HT1080 (cell line): ENCODE measurements around the gene USP5. TPM values are rescaled to one million over a fixed set of nuclear protein-coding genes. Genes with fewer than 3 reads are reported as not detected.

ENCODE experiments used
- DNase-seq: peaks from one replicate; pipeline ENCODE4 v3.0.0-alpha.2; 2015; ENCODE audit warnings: low read depth
- total RNA-seq: library from RNA; depleted of rRNA; stranded (reverse); fragments of >200 nt; shearing (Covaris generic); gene quantifications from 2 replicates; pipeline ENCODE4 v1.2.3, GENCODE V29; 2014

The USP5 gene
- total RNA-seq, 1 experiment from 2014 or later, result 112 TPM

DNA sequence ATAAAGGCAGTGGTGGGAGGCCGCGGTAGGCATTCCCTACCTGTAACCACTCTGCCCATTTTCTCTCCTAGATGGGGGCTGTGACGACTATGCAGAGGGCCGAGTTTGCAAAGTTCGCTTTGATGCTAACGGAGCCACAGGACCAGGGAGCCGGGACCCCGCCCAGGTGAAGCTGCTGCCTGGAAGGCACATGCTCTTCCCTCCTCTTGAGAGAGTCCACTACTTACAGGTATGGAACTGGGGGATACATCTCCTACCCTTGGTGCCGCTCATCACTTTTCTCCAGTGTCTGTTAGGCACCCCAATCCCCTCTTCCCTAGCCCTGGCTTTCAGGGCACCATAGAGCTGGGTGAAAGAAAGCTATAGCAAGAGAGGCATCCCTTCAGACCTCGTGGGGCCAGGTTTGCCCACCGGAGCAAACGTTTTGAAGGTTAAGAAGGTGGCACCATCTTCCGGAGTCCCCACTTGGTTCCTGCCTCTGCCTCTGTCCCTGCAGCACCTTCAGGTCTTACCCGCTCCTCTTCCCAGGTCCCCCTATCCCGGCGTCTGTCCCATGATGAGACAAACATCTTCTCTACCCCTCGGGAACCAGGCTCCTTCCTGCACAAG, 25.7 kb upstream of the USP5 start:
- DNase-seq, result no peak

DNA sequence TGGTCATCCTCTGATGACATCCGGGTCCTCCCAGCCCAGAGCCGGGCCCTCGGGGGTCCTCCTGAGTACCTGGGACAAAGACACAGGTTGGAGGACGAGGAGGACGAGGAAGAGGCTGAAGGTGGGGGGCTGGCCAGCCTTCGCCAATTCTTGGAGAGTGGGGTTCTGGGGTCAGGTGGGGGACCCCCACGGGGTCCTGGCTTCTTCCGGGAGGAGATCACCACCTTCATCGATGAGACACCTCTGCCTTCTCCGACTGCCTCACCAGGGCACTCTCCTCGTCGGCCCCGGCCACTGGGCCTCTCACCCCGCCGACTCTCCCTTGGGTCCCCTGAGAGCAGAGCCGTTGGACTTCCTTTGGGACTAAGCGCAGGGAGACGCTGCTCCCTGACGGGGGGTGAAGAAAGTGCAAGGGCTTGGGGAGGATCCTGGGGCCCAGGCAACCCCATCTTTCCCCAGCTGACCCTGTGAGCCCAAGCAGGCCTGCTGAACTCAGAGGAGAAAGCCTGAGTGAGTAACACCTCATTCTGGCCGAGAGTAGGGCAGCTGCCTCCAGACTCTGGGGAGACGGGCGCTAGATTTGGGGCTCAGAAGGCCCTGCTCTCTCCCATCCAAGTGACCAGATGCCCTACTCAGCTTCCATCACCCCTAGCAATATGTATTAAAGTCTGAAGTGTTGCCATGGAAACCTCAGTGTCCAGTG, 25.1 kb upstream of the USP5 start:
- no peak for DNase-seq

DNA sequence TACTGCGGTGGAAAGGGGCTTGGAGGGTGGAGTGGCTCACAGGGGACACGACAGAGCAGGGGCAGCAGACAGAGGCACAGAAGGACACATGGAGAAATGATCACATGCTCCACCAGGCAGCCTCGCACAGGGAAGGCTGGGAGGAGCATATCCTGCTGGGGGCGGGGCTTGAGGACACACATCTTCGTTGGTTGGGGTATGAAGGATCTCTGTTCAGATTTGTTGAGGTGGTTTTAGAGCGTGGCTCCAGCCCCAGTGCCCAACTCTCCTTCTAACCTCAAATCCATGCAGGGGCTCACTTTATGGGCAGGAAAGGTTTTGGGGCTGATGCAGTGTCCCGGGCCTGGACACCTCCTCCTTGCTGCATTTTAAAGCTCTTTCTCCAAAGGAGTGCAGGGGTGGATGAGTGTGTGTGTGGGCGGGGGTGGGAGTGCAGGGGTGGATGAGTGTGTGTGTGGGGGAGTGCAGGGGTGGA, 24.5 kb upstream of the USP5 start:
- DNase-seq, result peak; percentile 86

DNA sequence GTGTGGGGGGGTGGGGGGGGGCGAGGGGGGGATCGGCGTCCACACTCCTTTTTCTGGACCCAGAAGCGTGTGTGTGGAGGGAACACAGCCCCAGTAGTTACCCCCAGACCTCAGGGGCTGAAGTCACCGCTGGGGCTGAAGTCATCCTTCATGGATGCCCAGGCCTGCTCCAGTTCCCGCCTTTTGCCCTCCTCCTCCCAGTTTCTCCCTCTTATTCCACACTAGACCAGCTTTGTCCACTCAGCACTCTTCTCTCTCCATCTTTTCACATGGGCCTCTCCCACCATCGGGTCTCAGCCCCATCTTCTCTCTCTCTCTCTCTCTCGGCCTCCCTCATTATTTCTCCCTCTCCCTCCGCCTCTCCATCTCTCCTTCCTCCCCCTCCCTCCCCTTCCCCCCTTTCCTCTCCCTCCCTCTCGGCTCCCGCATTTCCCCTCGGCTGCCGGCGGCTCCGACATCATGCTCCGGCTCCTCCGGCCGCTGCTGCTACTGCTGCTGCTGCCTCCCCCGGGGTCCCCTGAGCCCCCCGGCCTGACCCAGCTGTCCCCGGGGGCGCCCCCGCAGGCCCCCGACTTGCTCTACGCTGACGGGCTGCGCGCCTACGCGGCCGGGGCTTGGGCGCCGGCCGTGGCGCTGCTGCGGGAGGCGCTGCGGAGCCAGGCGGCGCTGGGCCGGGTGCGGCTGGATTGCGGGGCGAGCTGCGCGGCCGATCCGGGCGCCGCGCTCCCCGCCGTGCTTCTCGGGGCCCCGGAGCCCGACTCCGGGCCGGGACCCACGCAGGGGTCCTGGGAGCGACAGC, 23.8 kb upstream of the USP5 start, which contains the start of gene P3H3:
Gene P3H3 (plus strand): TSS at position 426 of the 799 bp plus-strand sequence. CDS start 34 bp downstream, at position 460.
- peak; percentile 61 for DNase-seq

DNA sequence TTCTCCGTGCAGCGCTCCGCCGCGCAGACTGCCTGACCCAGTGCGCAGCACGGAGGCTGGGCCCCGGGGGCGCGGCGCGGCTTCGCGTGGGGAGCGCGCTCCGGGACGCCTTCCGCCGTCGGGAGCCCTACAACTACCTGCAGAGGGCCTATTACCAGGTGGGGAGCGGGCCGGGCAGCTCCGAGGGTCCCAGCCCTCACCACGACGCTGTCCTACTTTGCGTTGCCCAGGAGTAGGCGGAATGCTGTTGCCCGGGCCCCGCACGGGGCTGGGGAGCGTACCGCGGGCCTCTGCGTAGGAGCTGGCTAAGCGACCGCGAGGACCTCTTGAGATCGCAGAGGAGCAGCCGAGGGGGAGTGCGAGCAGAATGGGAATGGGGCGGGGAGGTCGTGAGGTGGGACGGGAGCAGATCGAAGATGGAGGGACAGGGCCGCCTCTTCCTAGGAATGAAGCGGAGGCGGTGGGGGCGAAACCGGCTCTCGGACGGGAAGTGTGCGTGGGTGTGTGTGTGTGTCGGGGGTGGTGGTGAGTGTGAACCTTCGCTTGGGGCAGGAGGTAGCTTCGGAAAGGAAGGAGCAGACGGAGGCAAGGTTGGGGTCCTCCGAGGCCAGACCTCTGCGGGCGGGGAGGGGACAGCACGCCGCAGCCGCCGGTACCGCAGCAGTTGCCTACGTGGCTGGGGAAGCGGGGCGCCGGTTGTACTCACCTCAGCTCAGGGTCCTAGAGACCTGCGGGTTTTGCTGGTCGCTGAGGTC, 23.0 kb upstream of the USP5 start:
- DNase-seq, result peak; percentile 45

DNA sequence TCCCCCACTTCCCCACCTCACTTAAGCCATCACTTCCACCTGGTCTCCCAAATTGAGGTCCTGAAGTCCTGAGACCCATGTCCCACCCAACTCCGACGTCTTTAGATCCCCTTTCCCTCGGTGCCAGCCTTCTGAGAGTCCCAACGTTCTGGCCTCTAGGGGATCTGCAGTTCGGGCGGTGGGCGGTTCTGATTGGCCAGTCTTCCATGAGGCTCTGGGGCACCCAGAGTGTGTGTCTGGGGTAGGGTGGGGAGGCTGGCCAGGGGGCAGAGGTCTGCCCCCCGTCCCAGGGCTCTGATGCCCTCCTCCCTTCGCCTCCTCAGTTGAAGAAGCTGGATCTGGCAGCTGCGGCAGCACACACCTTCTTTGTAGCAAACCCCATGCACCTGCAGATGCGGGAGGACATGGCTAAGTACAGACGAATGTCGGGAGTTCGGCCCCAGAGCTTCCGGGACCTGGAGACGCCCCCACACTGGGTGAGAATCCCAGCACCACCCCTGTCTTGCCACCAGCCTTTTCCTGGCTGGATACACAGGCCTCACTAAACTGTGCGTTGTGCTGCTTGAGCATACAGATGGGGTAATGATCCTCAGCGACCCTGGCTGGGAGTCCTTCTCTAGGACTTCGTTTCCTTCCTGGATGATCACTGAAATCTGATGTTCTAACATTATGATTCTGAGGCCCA, 22.3 kb upstream of the USP5 start:
- DNase-seq, result no peak

DNA sequence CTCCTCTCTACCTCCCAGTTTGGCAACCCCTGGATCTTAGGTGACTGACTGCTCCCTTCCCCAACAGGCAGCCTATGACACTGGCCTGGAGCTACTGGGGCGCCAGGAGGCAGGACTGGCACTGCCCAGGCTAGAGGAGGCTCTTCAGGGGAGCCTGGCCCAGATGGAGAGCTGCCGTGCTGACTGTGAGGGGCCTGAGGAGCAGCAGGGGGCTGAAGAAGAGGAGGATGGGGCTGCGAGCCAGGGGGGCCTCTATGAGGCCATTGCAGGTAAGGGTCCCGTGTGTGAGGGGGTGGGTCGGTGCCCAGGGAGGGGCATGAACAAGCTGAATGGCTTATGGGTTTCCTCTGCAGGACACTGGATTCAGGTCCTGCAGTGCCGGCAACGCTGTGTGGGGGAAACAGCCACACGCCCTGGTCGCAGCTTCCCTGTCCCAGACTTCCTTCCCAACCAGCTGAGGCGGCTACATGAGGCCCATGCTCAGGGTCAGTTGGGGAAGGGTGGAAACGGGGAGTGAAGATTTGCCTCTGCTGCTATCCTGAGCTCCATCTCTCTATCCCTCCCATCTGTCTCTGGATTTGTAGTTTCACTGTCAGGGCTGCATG, 21.6 kb upstream of the USP5 start:
- DNase-seq, result no peak

DNA sequence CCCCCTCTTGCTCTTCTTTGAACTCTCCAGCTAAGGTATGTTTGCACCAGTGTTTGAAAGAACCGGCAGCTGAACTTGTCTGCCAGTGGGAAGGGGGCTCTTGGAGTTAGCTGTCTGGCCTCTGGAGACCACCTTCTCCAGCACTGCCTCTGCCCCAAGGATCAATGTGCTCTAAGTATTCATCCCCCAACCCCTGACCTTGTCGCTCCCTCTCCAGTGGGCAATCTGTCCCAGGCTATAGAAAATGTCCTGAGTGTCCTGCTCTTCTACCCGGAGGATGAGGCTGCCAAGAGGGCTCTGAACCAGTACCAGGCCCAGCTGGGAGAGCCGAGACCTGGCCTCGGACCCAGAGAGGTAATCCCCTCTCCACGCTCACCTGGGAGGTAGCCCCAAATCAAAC, 21.0 kb upstream of the USP5 start:
- DNase-seq, result no peak

DNA sequence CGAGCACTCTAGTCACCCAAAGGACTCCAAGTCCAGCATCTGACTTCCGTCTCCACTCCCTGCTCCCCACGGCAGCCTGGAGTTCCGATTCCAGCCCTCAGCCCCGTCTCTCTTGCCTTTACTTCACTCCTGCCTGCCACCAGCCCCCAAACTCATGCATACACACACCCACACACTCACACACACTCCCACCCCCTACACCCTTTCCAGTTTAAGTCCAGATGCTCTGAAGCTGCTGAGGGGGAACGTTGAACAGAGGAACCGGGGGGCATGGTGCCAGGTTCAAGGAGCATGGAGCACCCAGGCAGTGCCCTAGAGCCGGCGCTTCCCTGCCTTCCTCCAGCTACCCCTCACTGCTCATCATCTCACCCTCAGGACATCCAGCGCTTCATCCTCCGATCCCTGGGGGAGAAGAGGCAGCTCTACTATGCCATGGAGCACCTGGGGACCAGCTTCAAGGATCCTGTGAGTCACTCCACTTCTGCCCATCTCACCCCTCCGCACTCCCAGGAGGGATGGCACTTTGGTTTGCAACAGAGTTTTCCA, 20.4 kb upstream of the USP5 start:
- DNase-seq, result no peak

DNA sequence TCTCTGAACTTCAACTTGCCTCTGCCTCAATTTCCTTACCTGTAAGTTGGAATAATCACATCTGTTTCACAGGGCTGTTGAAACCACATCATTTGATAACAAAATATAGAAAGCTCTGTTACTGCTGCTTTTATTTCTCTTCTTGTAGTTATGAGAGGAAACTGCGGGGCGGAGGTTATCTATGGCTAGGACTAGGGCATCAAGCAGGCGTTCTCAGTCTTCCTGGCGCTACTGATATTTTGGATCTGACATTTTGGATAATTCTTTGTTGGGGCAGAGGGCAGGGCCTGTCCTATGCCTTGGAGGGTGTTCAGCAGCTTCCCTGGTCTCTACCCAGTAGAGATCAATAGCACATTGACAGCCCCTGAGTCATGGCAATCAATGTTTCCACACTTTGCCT, 19.8 kb upstream of the USP5 start:
- no peak for DNase-seq

DNA sequence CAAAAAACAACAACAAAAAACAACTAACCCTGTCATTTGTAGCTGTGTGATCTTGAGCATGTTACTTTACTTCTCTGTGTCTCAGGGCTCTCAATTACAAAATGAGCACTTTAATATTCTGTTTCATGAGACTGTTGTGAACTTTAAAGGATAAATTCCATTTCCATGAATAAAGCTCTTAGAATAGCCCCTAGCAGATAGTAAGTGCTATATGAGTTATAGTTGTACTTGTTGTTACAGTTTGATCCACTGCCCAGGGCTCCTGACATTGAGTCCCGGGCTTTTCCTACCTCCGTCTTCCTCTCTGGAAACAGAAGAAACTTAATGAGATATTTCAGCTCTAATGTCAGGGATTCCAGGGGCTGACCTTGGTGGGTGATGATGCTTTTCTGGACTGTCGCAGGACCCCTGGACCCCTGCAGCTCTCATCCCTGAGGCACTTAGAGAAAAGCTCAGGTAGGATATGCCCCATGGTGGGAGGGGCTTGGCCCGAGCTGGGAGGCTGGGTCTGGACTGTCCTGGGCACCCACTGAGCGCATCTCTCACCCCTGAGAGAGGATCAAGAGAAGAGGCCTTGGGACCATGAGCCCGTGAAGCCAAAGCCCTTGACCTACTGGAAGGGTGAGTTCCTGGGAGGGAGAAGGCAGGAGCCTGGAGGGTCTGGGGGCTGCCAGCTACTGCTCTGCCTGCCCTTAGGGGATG, 18.6 kb upstream of the USP5 start:
- DNase-seq, result no peak

DNA sequence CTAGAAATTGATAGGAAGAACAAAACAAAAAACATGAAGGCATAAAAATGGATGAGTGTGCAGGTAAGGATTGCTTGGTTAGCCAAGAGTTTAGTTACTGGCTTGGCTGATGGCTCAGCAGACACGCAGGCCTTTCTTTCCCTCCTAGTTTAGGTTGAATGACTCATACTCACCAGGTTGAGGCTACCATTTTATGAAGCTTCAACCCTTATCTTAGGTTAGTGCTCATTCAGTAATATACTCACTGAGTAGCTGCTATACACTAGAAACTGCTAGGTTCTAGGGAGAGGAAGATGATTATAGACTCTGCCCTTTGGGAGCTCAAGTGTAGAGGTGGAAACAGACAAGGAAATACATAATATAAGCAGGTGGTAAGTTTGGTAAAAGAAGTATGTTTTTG, 17.7 kb upstream of the USP5 start:
- no peak for DNase-seq

DNA sequence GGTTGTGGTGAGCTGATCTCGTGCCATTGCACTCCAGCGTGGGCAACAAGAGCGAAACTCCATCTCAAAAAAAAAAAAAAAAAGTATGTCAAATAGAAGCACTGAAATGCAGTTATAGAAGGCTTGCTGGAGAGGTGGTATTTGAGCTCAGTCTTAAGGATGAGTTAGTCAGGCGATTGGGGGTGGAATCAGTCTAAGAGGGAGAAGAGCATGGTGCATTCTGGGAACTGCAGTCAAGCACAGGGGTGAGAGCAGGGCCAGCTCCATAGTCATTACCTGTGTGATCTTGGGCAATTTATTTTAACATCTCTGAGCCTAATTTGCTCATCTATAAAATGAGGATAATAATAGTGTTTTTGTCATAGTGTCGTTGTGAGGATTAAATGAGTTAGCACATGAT, 17.1 kb upstream of the USP5 start:
- DNase-seq, result no peak

DNA sequence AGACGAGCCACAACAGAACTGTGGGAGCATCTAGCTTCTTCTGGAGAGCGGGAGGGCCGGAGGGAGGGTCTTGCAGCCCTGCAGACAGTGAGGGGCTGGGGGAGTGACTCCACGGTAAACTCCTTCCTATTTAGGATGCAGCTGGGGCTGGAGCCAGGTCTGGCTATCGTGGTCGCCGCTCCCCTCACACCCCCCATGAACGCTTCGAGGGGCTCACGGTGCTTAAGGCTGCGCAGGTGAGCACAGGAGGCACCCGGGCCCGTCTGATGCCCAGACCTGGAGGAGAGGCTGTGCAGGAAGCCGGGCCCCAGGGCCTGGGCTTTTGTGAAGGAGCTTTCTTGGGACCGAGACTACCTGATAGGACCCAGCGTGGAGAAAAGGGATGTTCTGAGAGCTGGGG, 15.1 kb upstream of the USP5 start:
- no peak for DNase-seq

DNA sequence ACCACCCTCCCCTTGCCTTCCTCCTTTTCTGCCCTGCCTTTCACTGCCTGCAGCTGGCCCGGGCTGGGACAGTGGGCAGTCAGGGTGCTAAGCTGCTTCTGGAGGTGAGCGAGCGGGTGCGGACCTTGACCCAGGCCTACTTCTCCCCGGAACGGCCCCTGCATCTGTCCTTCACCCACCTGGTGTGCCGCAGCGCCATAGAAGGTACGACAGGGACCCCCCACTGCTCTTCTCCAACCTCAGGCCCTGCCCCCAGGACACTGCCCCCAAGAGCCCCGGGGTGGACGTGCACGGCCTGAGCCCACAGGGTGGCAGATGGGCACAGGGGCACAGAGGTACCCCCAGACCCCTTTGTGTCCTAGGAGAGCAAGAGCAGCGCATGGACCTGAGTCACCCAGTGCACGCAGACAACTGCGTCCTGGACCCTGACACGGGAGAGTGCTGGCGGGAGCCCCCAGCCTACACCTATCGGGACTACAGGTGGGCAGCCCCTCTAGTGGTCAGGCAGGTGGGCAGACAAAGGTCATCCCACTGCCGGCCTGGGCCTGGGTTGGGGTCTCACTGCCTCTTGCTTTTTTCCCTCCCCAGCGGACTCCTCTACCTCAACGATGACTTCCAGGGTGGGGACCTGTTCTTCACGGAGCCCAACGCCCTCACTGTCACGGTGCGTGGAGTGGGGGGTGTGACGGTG, 14.4 kb upstream of the USP5 start:
- no peak for DNase-seq

DNA sequence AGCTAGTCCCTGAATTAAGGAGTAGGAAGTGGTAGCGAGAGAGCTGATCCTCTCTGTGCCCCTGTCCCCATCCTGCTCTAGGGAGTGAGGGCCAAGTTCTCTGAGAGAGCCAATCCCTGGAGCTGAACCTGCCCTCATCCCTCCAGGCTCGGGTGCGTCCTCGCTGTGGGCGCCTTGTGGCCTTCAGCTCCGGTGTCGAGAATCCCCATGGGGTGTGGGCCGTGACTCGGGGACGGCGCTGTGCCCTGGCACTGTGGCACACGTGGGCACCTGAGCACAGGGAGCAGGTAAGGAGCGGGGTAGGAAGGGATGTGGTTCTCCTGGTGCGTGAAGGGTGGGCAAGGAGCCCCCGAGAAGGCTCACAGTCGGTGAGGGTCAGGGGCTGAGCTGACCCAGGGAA, 13.1 kb upstream of the USP5 start:
- DNase-seq, result no peak

DNA sequence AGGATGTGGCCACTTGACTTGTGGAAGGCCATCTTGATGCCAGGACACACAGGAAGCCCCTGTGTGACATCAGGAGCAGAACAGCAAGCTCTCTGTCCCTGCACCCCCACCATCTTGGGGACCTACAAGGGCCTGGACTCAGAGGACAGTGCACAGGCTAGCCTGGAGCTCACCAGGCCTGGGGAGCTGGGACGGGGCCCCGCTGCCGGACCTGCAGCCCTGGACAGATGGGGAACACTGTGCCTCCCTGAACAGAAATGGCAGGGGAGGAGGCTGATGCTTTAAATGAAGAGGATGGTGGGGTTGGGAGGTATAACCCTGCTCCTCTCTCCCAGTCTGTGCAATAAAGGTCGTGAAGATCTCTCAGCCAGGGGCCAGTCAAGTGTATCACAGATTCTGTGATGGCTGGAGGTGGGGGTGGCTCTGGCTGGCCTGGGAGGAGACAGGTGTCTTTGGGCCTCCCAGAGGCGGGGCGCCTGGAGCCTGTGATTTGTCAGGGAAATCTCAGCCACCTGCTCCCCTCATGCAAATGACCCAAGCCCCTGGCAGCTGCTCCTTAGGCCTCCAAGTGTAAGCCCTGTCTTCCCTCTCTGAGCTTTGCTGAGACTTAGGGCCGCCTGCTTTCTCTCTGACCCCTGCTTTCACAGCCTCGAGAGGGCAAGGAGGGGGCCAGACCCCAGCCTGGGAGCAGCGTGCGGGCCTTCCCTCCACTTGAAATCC, 12.3 kb upstream of the USP5 start:
- DNase-seq, result no peak

DNA sequence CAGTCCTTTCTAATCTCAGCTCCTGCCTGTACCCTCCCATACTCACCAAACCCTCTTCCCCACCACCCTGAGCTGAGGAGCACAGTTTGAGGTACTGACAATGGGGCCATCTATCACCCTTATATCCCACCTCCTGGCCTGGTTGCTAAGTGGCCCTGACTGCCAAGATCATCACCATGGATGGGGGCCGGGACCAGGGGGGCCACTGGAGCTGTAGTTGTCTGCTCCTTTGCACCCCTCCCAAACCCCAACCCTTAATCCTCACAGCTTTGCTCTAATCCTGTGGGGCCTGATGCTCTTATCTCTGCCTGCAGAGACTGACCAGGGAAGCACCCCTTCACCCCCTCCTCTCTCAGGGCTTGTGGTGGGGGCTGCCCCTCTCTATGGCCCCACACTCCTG, 11.6 kb upstream of the USP5 start:
- DNase-seq, result no peak
